Nucleus accumbens (tissue), 56 donors: ENCODE measurements around the gene DPP10.
"Not testable (repeated sequence)": the region's sequence is repeated elsewhere in the genome, so short reads cannot be mapped to it uniquely, and the experiment has no call there.

Source experiments
- DNase-seq, 56 donors: peaks; one replicate each; lab custom pipeline; 2025; lab: John Stamatoyannopoulos, UW

DPP10 gene

DNA sequence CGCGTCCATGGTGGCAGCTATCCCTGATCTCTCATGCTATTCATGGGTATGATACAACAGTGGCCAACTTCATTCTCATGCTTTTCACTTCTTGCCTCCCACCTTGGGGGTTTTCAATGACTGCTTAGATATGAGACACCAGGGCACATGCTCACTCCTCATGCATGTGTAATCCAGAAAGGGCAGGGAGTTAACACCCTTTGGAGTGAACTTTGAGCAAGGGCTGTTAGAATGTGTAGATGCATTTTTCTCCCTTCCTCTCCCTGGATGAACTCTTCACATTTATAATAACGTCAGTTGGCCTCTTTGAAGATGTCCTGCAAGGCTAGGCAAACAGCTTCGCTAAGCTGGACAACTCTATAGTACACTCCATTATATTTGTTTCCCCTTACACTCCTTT, 56.7 kb downstream of the DPP10 start:
- no peak for DNase-seq

DNA sequence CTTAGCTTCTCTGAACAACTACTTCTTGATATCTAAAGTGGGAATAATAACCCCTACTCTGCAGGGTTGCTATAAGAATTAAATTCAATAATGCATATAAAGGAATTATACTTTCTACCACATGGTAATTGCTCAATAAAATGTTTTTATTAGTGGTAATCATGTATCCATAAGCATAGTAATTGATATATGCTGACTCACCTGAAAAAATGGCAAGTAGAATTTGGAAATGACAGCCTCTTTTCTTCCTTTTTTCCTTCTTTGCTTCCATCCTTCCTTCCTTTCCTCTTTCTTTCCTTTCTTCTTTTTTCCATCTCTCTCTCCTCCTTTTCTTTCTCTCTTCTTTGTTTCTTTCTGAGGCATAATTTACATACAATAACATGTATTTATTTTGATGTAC, 65.3 kb downstream of the DPP10 start:
- no peak for DNase-seq

- DNase-seq, result no peak
These were observed 73.4 kb downstream of the DPP10 start for GRCh38 chr2:114515882-114516281.

- no peak for DNase-seq
These were observed 75.1 kb downstream of the DPP10 start for GRCh38 chr2:114517580-114517979.

GRCh38 chr2:114518738-114519137, 76.3 kb downstream of the DPP10 start:
- no peak for DNase-seq

DNA sequence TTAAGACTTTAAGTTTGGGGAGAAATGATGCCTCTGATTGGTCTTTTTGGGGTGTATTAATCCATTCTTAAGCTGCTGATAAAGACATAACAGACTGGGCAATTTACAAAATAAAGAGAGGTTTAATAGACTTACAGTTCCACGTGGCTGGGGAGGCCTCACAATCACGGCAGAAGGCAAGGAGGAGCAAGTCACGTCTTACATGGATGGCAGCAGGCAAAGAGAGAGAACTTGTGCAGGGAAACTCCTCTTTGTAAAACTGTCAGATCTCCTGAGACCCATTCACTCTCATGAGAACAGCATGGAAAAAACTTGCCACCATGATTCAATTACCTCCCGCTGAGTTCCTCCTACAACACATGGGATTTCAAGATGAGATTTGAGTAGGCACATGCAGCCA, 80.2 kb downstream of the DPP10 start:
- DNase-seq, result not testable (repeated sequence)

- DNase-seq, result no peak
These were observed 83.5 kb downstream of the DPP10 start for GRCh38 chr2:114525955-114526354.

GRCh38 chr2:114526841-114527240, 84.4 kb downstream of the DPP10 start:
- DNase-seq, result no peak

- DNase-seq, result no peak
These were observed 85.0 kb downstream of the DPP10 start for GRCh38 chr2:114527330-114527983.

DNA sequence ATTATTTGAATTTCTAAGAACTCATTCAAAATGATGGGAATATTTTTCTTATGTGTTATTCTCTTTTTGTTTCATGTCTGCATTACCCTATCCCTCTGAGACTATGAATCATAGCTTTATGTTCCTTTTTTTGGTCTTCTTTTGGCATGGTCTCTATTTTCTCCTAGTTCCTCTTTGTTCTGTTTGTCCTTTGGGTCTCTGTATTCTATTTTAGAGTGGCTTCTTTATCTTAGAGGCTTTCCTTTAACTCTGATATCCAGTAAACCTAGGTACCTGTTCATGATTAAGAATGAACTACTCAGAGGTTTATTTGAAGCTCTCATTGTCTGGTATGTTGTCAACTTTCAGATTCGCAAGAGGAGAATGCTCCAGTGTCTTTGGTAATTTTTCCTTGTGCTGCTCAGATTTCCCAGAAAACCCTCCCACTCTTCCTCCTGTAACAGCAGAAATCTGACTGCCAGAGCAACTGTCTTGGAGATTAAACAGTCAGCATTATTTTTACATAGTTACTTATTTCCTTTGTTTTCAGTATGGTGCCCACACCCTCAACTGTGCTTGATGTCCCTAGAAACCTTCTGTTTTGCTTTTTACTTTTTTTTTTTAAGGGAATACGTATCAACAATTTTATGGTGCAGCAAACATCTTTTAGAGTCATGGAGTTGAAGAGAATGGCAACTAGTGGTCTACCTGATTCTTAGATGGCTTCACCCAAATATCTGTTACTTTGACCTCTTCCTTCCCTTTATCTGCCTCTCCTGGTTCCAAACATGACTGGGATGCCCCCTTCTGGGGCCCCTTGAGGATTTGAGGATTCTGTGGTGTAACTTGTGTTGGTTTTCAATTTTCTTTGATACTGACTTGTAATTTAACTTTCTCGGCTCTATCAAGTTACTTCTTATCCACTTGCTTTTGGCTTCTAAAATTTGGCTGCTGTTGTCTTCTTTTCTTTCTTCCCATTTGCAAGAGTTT, 92.0 kb downstream of the DPP10 start:
- DNase-seq, result no peak

DNA sequence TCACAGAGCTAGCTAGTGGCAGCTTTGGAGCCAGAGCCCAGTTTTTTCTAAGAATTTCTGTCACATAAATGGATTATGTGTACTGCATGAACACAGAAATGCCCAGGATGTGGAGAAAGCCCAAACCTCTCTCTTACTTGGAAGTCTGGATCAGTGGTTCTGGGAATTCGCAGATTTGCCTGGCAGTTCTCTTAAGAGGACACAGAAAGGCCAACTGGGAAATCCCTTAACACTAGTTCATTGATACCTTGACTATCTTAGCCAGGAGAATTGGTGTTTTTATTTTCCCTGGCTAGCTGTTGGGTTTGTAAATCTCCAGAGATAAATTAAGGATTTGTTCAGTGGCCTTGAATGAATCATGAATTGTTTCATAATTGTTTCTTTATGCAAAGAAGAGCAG, 95.3 kb downstream of the DPP10 start:
- DNase-seq, result no peak

GRCh38 chr2:114542695-114543094, 100.3 kb downstream of the DPP10 start:
- no peak for DNase-seq

GRCh38 chr2:114543236-114543766, 100.9 kb downstream of the DPP10 start:
- peak in 1 of 56 donors; percentile 2 for DNase-seq

- DNase-seq, result no peak
These were observed 102.6 kb downstream of the DPP10 start for GRCh38 chr2:114545052-114545451.

DNA sequence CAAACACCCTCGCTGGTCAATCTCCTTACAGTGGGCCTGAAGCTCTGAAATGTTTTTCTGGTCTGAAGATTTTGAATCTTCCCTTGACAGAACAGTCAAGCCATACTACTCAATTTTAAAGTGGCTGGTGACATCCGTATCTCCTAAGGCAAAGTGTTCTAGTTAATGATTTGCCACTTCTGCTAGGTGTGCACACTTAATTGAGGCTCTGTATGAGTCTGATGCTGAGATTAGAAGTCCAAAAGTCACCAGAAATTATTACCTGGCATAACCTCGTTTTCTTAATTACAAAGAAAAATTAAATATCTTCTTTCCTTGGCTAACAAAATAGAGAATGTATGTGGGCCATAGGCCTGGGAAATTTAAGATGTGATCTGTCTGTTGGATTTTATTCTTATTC, 104.1 kb downstream of the DPP10 start:
- DNase-seq, result no peak

GRCh38 chr2:114548151-114548550, 105.7 kb downstream of the DPP10 start:
- peak in 1 of 56 donors; percentile 32 for DNase-seq

GRCh38 chr2:114550364-114550763, 107.9 kb downstream of the DPP10 start:
- no peak for DNase-seq

DNA sequence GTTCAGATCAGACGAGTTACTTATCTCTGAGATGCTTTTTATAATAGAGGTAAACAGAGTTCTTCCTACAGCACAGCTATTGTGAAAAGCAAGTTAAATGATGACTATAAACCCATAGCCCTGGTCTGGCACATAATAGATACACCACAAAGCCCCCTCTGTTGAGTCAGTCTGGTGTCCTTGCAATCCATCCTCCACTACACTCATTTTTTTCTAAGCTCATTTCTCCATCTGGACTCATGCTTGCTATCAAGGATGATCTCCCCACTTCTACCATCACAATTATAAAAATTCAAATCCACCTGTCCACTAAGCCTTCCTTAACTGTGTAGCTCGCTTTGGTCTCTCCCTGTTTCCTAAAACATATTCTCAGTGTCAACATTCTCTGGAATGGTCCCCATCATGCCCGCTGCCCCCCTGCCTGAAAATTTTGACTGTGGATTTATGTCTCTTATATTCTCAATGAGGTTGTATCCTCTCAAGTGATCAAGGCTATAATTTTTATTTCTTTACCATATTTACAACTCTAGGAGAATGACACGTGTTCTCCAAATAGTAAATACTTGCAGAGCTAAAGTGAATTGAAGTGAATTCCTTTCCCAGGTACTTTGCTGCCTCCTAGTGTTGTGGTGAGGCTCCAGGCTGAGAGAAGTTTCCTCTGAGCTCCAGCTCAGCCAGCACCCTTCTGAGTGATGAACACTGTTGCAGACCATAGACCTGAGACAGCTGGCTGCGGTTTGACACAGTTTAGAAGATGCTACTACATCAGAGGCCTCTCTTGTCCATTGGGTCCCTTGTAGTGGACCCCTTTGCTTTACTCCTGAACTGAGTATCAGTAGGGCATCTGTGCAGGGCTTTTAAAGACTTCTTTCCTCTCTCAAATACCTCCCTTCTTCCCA, 108.7 kb downstream of the DPP10 start:
- DNase-seq, result peak in 32 of 56 donors; percentile 1 to 71 (median 14)

DNA sequence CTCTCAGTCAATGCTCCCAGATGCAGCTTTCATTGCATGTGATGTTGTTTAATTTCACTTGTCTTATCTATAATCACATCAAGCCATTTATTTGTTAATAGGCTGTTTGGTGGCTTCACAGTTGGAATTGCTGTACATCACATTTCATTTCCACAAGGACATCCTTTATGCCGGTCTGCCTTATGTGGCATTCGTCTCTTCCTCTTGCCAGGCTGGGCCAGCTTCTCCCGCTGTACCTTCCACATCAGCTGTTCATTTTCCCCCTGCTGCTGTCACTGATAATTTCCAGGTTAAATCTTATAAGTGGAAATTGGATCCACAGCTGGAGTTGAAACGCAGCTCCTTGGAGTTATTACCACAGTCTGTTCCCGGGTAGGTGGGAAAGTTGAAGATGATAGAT, 110.6 kb downstream of the DPP10 start:
- no peak for DNase-seq

- no peak for DNase-seq
These were observed 126.7 kb downstream of the DPP10 start for GRCh38 chr2:114569166-114569565.
